Stomach (tissue), 4 donors: ENCODE results near the gene EIF4E.

Experiments
- EP300 ChIP-seq: sonication (generic); formaldehyde crosslinking; IDR thresholded peaks from one replicate; pipeline ENCODE4 v1.6.1; 2017; ENCODE audit warnings: antibody characterized with exemption
- POLR2A ChIP-seq, 4 donors: fragments of 450-650 bp; IDR thresholded peaks; one replicate each; pipeline ENCODE4 v1.6.1; 2016; ENCODE audit warnings: antibody characterized with exemption in 4 of 4, control low read depth in 2 of 4, mild to moderate bottlenecking in 1 of 4, moderate library complexity in 1 of 4
- TF ChIP-seq, protein P1 (sequence below), 7 experiments: fragments of 450-650 bp in 4 of 7; fragments of 200-600 bp in 3 of 7; sonication (generic) in 3 of 7; IDR thresholded peaks; one replicate each; pipeline ENCODE4 v1.5.1; 2016 to 2019; ENCODE audit warnings: antibody characterized with exemption in 7 of 7, control low read depth in 2 of 7, mild to moderate bottlenecking in 1 of 7

DNA sequence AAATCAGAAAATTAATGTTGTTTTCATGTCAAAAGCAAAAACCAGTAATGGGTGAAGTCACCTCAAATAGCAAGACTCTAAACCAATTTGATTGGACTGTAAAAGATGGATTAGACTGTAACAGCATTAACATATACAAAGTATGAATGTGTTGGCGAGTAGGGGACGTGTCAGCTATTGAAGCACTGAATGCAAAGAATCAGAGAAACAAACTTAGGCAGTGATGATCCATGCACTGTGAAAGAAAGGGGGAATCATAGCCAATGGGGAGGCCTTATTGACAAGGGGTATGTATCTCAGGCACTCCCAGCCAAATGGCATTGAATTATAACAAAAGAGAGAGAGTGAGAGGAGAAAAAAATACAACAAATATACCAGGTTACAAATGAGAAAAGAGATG lies 30.5 kb upstream of the EIF4E start:
- TF ChIP-seq, protein P1, sequence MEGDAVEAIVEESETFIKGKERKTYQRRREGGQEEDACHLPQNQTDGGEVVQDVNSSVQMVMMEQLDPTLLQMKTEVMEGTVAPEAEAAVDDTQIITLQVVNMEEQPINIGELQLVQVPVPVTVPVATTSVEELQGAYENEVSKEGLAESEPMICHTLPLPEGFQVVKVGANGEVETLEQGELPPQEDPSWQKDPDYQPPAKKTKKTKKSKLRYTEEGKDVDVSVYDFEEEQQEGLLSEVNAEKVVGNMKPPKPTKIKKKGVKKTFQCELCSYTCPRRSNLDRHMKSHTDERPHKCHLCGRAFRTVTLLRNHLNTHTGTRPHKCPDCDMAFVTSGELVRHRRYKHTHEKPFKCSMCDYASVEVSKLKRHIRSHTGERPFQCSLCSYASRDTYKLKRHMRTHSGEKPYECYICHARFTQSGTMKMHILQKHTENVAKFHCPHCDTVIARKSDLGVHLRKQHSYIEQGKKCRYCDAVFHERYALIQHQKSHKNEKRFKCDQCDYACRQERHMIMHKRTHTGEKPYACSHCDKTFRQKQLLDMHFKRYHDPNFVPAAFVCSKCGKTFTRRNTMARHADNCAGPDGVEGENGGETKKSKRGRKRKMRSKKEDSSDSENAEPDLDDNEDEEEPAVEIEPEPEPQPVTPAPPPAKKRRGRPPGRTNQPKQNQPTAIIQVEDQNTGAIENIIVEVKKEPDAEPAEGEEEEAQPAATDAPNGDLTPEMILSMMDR (IDR thresholded peaks at IDR 0.05) = no peak
- TF ChIP-seq POLR2A (IDR thresholded peaks at IDR 0.05) (no peak), EP300 (no peak)
